DND-41 (cell line): ENCODE data around the gene SOD1.

Experiments used
- ATAC-seq: fragments of 200-7000 bp; cut with Tn5 transposase; 3 replicates; pipeline ENCODE4 v1.9.1; 2021; ENCODE audit warnings: low read depth; ENCODE audit not compliant: insufficient read depth
- DNase-seq: peaks from one replicate; pipeline ENCODE4 v3.0.0-alpha.2; 2020
- H2AFZ ChIP-seq: 2 replicates; pipeline ENCODE4 v1.6.0; 2012; ENCODE audit warnings: low read depth, low read length
- H3K27ac ChIP-seq: 2 replicates; pipeline ENCODE4 v1.5.1; 2012; ENCODE audit warnings: low read length, inconsistent platforms
- H3K27me3 ChIP-seq: fragments of 200-600 bp; sonication (generic); 2 replicates; pipeline ENCODE4 v1.6.0; 2012; ENCODE audit warnings: low read length, mild to moderate bottlenecking, inconsistent platforms; ENCODE audit not compliant: insufficient read depth, poor library complexity
- H3K36me3 ChIP-seq: 2 replicates; pipeline ENCODE4 v1.5.1; 2012; ENCODE audit warnings: low read length, inconsistent platforms; ENCODE audit not compliant: insufficient read depth
- H3K4me1 ChIP-seq: 2 replicates; pipeline ENCODE4 v1.5.1; 2012; ENCODE audit warnings: mild to moderate bottlenecking, low read length; ENCODE audit not compliant: insufficient read depth
- H3K4me2 ChIP-seq: 2 replicates; pipeline ENCODE4 v1.6.0; 2012; ENCODE audit warnings: mild to moderate bottlenecking, moderate library complexity, low read length, inconsistent platforms; ENCODE audit not compliant: insufficient read depth
- H3K4me3 ChIP-seq, 2 experiments: fragments of 200-600 bp in 1 of 2; shearing (Covaris generic) in 1 of 2; 2 replicates each; pipeline ENCODE4 v1.5.1; 2012 to 2016; ENCODE audit warnings: inconsistent platforms in 2 of 2, low read length in 2 of 2, mild to moderate bottlenecking in 2 of 2, low read depth in 1 of 2, moderate library complexity in 1 of 2
- H3K79me2 ChIP-seq: 2 replicates; pipeline ENCODE4 v1.6.0; 2012; ENCODE audit warnings: low read length, inconsistent platforms; ENCODE audit not compliant: insufficient read depth
- H3K9ac ChIP-seq: 2 replicates; pipeline ENCODE4 v1.6.0; 2012; ENCODE audit warnings: low read depth, mild to moderate bottlenecking, inconsistent platforms, low read length, moderate library complexity
- H3K9me3 ChIP-seq: 2 replicates; pipeline ENCODE4 v1.5.1; 2012; ENCODE audit warnings: low read length, moderate library complexity, mild to moderate bottlenecking, inconsistent platforms; ENCODE audit not compliant: insufficient read depth, severe bottlenecking
- H4K20me1 ChIP-seq: 2 replicates; pipeline ENCODE4 v1.6.0; 2012; ENCODE audit warnings: low read length; ENCODE audit not compliant: insufficient read depth
- EZH2 ChIP-seq: IDR thresholded peaks from 3 replicates; pipeline ENCODE4 v1.6.1; 2012; ENCODE audit warnings: borderline replicate concordance, low read depth, mild to moderate bottlenecking, moderate library complexity, low read length, inconsistent platforms; ENCODE audit not compliant: severe bottlenecking
- TF ChIP-seq, protein P1 (sequence below): IDR thresholded peaks from 2 replicates; pipeline ENCODE4 v1.5.1; 2012; ENCODE audit warnings: borderline replicate concordance, low read length, moderate library complexity, mild to moderate bottlenecking; ENCODE audit not compliant: poor library complexity, severe bottlenecking; ENCODE audit errors: extremely low read depth

Gene SOD1

DNA sequence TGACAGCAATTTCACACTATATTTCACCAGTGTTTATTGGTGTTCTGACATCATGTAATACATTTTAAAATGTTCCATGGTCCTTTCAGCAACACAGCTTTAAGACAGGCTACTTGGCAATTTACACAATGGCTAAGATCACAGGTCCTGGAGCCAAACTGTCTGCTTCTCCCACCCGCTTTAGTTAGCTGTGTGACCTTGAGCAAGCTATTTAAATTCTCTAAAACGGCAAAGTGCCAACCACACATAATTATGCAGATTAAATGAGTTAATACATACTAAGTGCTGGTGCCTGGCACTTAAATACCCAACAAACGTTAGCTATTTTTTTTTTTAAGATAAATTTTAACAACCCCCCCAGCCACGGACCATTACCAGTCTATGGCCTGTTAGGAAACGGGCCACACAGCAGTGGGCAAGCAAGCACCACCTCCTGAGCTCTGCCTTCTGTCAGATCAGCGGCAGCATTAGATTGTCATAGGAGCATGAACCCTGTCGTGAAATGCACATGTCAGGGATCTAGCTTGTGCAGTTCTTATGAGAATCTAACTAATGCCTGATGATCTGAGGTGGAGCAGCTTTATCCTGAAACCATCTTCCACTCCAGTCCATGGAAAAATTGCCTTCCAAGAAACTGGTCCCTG lies 26.9 kb downstream of the SOD1 start:
- H3K79me2 ChIP-seq = peaks cover 4% of the 10 kb centered on the region
- no peak overlapping the region for H3K4me2 ChIP-seq
- H4K20me1 ChIP-seq = peaks cover 19% of the 10 kb centered on the region; the same call in 1 of the 2 replicates
- no peak overlapping the region for H3K27ac ChIP-seq
- no peaks in the 10 kb centered on the region for H3K9me3 ChIP-seq
- H3K27me3 ChIP-seq = no peaks in the 10 kb centered on the region
- DNase-seq (no peak), ATAC-seq (no peak)
- H3K9ac ChIP-seq = no peak overlapping the region
- H2AFZ ChIP-seq = no peak overlapping the region
- no peak for TF ChIP-seq EZH2
- TF ChIP-seq, protein P1, sequence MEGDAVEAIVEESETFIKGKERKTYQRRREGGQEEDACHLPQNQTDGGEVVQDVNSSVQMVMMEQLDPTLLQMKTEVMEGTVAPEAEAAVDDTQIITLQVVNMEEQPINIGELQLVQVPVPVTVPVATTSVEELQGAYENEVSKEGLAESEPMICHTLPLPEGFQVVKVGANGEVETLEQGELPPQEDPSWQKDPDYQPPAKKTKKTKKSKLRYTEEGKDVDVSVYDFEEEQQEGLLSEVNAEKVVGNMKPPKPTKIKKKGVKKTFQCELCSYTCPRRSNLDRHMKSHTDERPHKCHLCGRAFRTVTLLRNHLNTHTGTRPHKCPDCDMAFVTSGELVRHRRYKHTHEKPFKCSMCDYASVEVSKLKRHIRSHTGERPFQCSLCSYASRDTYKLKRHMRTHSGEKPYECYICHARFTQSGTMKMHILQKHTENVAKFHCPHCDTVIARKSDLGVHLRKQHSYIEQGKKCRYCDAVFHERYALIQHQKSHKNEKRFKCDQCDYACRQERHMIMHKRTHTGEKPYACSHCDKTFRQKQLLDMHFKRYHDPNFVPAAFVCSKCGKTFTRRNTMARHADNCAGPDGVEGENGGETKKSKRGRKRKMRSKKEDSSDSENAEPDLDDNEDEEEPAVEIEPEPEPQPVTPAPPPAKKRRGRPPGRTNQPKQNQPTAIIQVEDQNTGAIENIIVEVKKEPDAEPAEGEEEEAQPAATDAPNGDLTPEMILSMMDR = no peak
- H3K4me1 ChIP-seq = no peaks in the 10 kb centered on the region
- H3K36me3 ChIP-seq = peaks cover 93% of the 10 kb centered on the region
- H3K4me3 ChIP-seq = no peak overlapping the region

DNA sequence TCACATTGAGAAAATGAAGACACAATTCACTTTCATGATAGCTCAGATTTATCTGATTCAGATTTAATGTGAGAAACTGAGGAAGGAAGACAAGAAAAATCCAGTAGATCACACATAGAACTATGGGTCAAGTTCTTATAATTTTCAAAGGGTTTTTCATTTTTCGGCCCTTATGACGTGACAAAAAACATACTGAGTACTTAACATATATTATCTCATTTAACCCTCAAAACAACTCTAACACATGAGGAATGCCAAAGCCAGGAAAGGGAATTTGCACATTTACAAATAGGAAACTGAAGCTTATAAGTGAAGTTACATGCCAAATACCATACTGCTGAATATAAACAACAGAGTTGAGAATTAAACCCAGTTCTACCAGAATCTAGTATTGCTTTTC lies 27.6 kb downstream of the SOD1 start:
- H3K4me2 ChIP-seq = no peak overlapping the region
- peaks cover 4% of the 10 kb centered on the region for H3K79me2 ChIP-seq
- H4K20me1 ChIP-seq = peaks cover 16% of the 10 kb centered on the region; the same call in 1 of the 2 replicates
- no peak overlapping the region for H2AFZ ChIP-seq
- no peak for ATAC-seq
- H3K27ac ChIP-seq = no peak overlapping the region
- DNase-seq = no peak
- no peak overlapping the region for H3K9ac ChIP-seq
- H3K27me3 ChIP-seq = no peaks in the 10 kb centered on the region
- TF ChIP-seq EZH2 = no peak
- TF ChIP-seq, protein P1 = no peak
- no peaks in the 10 kb centered on the region for H3K9me3 ChIP-seq
- peaks cover 92% of the 10 kb centered on the region for H3K36me3 ChIP-seq
- H3K4me3 ChIP-seq = no peak overlapping the region
- no peaks in the 10 kb centered on the region for H3K4me1 ChIP-seq

DNA sequence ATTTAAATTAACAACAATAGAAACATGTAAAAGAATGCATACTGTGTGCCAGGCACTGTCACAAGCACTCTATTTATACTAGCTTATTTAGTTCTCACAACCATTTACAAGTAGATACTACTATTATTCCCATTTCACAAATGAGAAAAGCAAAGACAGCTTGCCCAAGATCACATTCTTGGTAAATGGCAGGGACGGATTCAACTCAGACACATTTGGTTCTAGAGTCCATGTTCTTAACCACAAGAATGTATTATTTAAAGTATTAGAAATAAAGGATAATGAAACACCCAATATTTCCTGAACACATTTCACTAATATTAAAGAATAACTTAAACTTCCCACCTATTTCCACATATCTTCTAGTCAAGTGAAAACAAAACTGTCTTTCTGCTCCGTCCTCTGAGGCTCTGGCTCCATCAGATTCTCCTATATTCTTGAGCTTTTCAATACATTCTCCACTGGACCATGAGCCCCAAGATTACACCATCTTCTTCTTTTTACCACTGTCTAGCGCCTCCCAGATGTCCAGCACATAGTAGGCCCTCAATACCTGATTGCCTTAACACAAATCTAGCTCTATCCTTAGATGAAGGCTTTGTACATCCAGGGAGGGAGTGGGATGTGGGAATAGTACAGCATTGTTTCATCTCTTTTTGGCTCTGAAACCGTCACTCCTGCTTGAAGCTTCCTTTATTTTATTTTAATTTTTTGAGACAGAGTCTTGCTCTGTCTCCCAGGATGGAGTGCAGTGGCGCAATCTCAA lies 29.3 kb downstream of the SOD1 start:
- Histone ChIP-seq H4K20me1 (peaks cover 16% of the 10 kb centered on the region; the same call in 1 of the 2 replicates), H2AFZ (no peak overlapping the region), H3K4me3 (no peak overlapping the region), H3K4me1 (no peaks in the 10 kb centered on the region), H3K36me3 (peaks cover 92% of the 10 kb centered on the region), H3K4me2 (no peak overlapping the region), H3K9me3 (no peaks in the 10 kb centered on the region), H3K27me3 (no peaks in the 10 kb centered on the region), H3K27ac (no peak overlapping the region), H3K9ac (no peak overlapping the region), H3K79me2 (peaks cover 2% of the 10 kb centered on the region)
- ATAC-seq (no peak), DNase-seq (no peak)
- TF ChIP-seq, protein P1 = no peak
- TF ChIP-seq EZH2 = no peak
